ENCODE results near the gene GLIS1. TPM values are rescaled to one million over a fixed set of nuclear protein-coding genes. Genes with fewer than 3 reads are reported as not detected.

The GLIS1 gene
- total and polyA plus RNA-seq, 2 experiments from 2014 or later = 0.26 to 0.31 TPM

- Mint-ChIP-seq H3K9me3 (no peaks in the 10 kb centered on the region; the same call in 2 of the 3 replicates), H3K27me3 (ENCODE audit: insufficient read depth, low read depth, poor library complexity) (peaks cover 11% of the 10 kb centered on the region), H3K4me1 (peaks cover 17% of the 10 kb centered on the region), H3K4me3 (no peak overlapping the region), H3K27ac (no peak overlapping the region), H3K36me3 (ENCODE audit: low read depth) (no peaks in the 10 kb centered on the region)
- Histone ChIP-seq H3K4me1 (ENCODE audit: insufficient read depth) (no peaks in the 10 kb centered on the region), H3F3A (replicated peaks; ENCODE audit: low read depth) (no peaks in the 10 kb centered on the region), H3K4me2 (no peak overlapping the region), H2AFZ (no peak overlapping the region), H3K27me3 (ENCODE audit: insufficient read depth) (no peaks in the 10 kb centered on the region), H3K4me3 (no peak overlapping the region), H3K36me3 (ENCODE audit: insufficient read depth) (no peaks in the 10 kb centered on the region), H3K27ac (ENCODE audit: low read depth) (no peak overlapping the region), H3K79me2 (replicated peaks; ENCODE audit: insufficient read depth) (no peaks in the 10 kb centered on the region), H3K9me2 (ENCODE audit: insufficient read depth) (no peaks in the 10 kb centered on the region), H4K20me1 (replicated peaks; ENCODE audit: insufficient read depth) (no peaks in the 10 kb centered on the region)
- no peak for TF ChIP-seq CTCF (conservative IDR thresholded peaks at IDR 0.05; ENCODE audit: low read depth in 2 of 2)
- TF ChIP-seq STAT1 (IDR thresholded peaks at IDR 0.05; ENCODE audit: unreplicated experiment) = no peak
- TF ChIP-seq POLR2AphosphoS5 (IDR thresholded peaks at IDR 0.05; ENCODE audit: low read depth) = no peak
- TF ChIP-seq EZH2 (IDR thresholded peaks at IDR 0.05; ENCODE audit: low read depth, unreplicated experiment) = no peak
- ATAC-seq (no peak), DNase-seq (ENCODE audit: low spot score) (no peak)
Measured at GRCh38 chr1:53691326-53691725, 47.6 kb downstream of the GLIS1 start.

- Mint-ChIP-seq H3K36me3 (ENCODE audit: low read depth) (no peaks in the 10 kb centered on the region), H3K27me3 (ENCODE audit: insufficient read depth, low read depth, poor library complexity) (peaks cover 16% of the 10 kb centered on the region)
- H3K79me2 ChIP-seq (replicated peaks; ENCODE audit: insufficient read depth) = no peaks in the 10 kb centered on the region
Measured at GRCh38 chr1:53690411-53690810, 48.6 kb downstream of the GLIS1 start.

More at GRCh38 chr1:53690411-53690810, 48.6 kb downstream of the GLIS1 start:
- H3K27me3 ChIP-seq (ENCODE audit: insufficient read depth) = no peaks in the 10 kb centered on the region
- no peak overlapping the region for H3K27ac ChIP-seq (ENCODE audit: low read depth)
- H3K4me3 ChIP-seq = no peak overlapping the region
- H3K36me3 ChIP-seq (ENCODE audit: insufficient read depth) = no peaks in the 10 kb centered on the region
- TF ChIP-seq ETS1 (IDR thresholded peaks at IDR 0.05) (no peak), ZNF331 (CRISPR knock-in tag; IDR thresholded peaks at IDR 0.05; ENCODE audit: low read depth) (no peak), EZH2phosphoT487 (IDR thresholded peaks at IDR 0.05; ENCODE audit: unreplicated experiment) (no peak), CREB1 (CRISPR knock-in tag; IDR thresholded peaks at IDR 0.05; ENCODE audit: low read depth) (no peak)
- DNase-seq (ENCODE audit: low spot score) (no peak), ATAC-seq (no peak)
- H2AFZ ChIP-seq = no peak overlapping the region
- no peaks in the 10 kb centered on the region for H3F3A ChIP-seq (replicated peaks; ENCODE audit: low read depth)
- H3K27ac Mint-ChIP-seq = no peak overlapping the region
- H3K4me2 ChIP-seq = no peak overlapping the region
- H3K4me1 Mint-ChIP-seq = peaks cover 26% of the 10 kb centered on the region
- H3K9me2 ChIP-seq (ENCODE audit: insufficient read depth) = no peaks in the 10 kb centered on the region
- H3K4me3 Mint-ChIP-seq = no peak overlapping the region
- H4K20me1 ChIP-seq (replicated peaks; ENCODE audit: insufficient read depth) = no peaks in the 10 kb centered on the region
- no peaks in the 10 kb centered on the region; the same call in 2 of the 3 replicates for H3K9me3 Mint-ChIP-seq
- H3K4me1 ChIP-seq (ENCODE audit: insufficient read depth) = peaks cover 8% of the 10 kb centered on the region; the same call in 1 of the 2 replicates

Measured in GM23338 (cell line).